Transverse colon (tissue), 4 donors: ENCODE results near the gene OR4Q3. TPM values are rescaled to one million over a fixed set of nuclear protein-coding genes. Genes with fewer than 3 reads are reported as not detected.
"Not testable (repeated sequence)": the region's sequence is repeated elsewhere in the genome, so short reads cannot be mapped to it uniquely, and the experiment has no call there.

ENCODE experiments used
- DNase-seq: peaks from one replicate; pipeline ENCODE4 v3.0.0-alpha.2; 2019
- H3K27ac ChIP-seq, 4 donors: fragments of 200-600 bp; sonication (generic); 2 replicates each; pipeline ENCODE4 v1.5.1; 2016 to 2018; ENCODE audit warnings: inconsistent platforms in 4 of 4
- H3K27me3 ChIP-seq: fragments of 200-600 bp; sonication (generic); 2 replicates; pipeline ENCODE4 v1.5.1; 2017; ENCODE audit warnings: inconsistent platforms
- H3K36me3 ChIP-seq, 4 donors: fragments of 200-600 bp; sonication (generic); 2 replicates each; pipeline ENCODE4 v1.5.1; 2017 to 2019; ENCODE audit warnings: inconsistent platforms in 4 of 4
- H3K4me1 ChIP-seq, 4 donors: fragments of 200-600 bp; sonication (generic); 2 replicates each; pipeline ENCODE4 v1.5.1; 2017 to 2020; ENCODE audit warnings: inconsistent platforms in 4 of 4
- H3K4me3 ChIP-seq, 4 donors: fragments of 200-600 bp; sonication (generic); 1 replicate in 1 of 4; 2 replicates in 3 of 4; pipeline versions ENCODE4 v1.5.1 to v1.6.1; 2017 to 2019; ENCODE audit warnings: inconsistent platforms in 4 of 4
- H3K9me3 ChIP-seq, 2 donors: fragments of 200-600 bp; sonication (generic); 2 replicates each; pipeline ENCODE4 v1.5.1; 2017 to 2019; ENCODE audit warnings: inconsistent platforms in 2 of 2
- WGBS, 2 donors: methylation state at CpG; one replicate each; pipeline ENCODE4 v1.1.5; 2018; ENCODE audit warnings: low coverage in 1 of 2; 5-methylcytosine and 5-hydroxymethylcytosine counted together
- in situ Hi-C, 4 donors: fragments of 200-750 bp; cut with MboI; loops; one replicate each; pipeline versions ENCODE4 v1.15.0 to v1.15.1; 2017; ENCODE audit warnings: low sequenced_read_pairs in 3 of 4, low pct_ligation_motif_present in 1 of 4, low pct_unique_long_range_greater_than_20kb in 1 of 4
- intact Hi-C: fragments of 100-400 bp; cut with DNase I; formaldehyde crosslinking; loops from one replicate; pipeline ENCODE4 v1.15.1; 2023; ENCODE audit warnings: low total_unique reads
- small RNA-seq, 4 donors: library from RNA; depleted of rRNA; stranded (forward); fragments of <200 nt; gene quantifications; one replicate each; pipeline ENCODE3, GENCODE V24; 2016
- total RNA-seq, 4 donors: library from RNA; depleted of rRNA; stranded (reverse); fragments of >200 nt; gene quantifications; one replicate each; pipeline ENCODE4 v1.1.0, GENCODE V29; 2016

The OR4Q3 gene
- total RNA-seq, 4 donors from 2014 or later, result not detected

GRCh38 chr14:19788150-19788549 lies 44.8 kb downstream of the OR4Q3 start:
- 70 to 79% methylated on average over 5 to 7 of the region's 7 CpGs for WGBS, 2 donors
- in situ Hi-C loops, H3K36me3 ChIP-seq, H3K4me3 ChIP-seq, DNase-seq, intact Hi-C loops, H3K27me3 ChIP-seq, H3K27ac ChIP-seq, H3K4me1 ChIP-seq: not testable (repeated sequence)
- peaks cover 0 to 12% of the 10 kb centered on the region in 2 donors for H3K9me3 ChIP-seq

GRCh38 chr14:19796520-19797108 lies 53.2 kb downstream of the OR4Q3 start:
- H3K4me3 ChIP-seq, intact Hi-C loops, H3K27me3 ChIP-seq, H3K27ac ChIP-seq, H3K9me3 ChIP-seq, DNase-seq, H3K4me1 ChIP-seq, H3K36me3 ChIP-seq, in situ Hi-C loops: not testable (repeated sequence)
- 79% methylated on average over 10 of the region's 10 CpGs; no CpG with 5 or more reads in 1 of the 2 donors for WGBS, 2 donors

Small RNA genes lying within 50 kb of the gene (small RNA-seq; reads per million reads assigned to genes)
- gene AL512310.1, result 0 reads per million in 4 donors

Other genes starting within 250 kb of the OR4Q3 start
- not detected for gene OR11H2, start 29.7 kb upstream of the OR4Q3 start, total RNA-seq
- gene OR4M1, start 29.9 kb downstream of the OR4Q3 start, total RNA-seq, result not detected
- gene OR4N2, start 60.2 kb downstream of the OR4Q3 start, total RNA-seq, result not detected
- gene OR4K2, start 131.6 kb downstream of the OR4Q3 start, total RNA-seq, result not detected
- gene OR4K5, start 177.0 kb downstream of the OR4Q3 start, total RNA-seq, result not detected
- gene OR4K1, start 187.3 kb downstream of the OR4Q3 start, total RNA-seq, result not detected
- gene OR4K15, start 232.0 kb downstream of the OR4Q3 start, total RNA-seq, result not detected